Measurements from ENCODE around the gene SUGP1. TPM values are rescaled to one million over a fixed set of nuclear protein-coding genes. Genes with fewer than 3 reads are reported as not detected.
A peak's percentile ranks its signal among the peaks of the same experiment; 100 is the strongest.
"Not testable (repeated sequence)": the region's sequence is repeated elsewhere in the genome, so short reads cannot be mapped to it uniquely, and the experiment has no call there.

Gene SUGP1
- polyA plus RNA-seq, 1 of the 3 experiments (the other 2 are of a cell fraction) = 43.2 TPM

DNA sequence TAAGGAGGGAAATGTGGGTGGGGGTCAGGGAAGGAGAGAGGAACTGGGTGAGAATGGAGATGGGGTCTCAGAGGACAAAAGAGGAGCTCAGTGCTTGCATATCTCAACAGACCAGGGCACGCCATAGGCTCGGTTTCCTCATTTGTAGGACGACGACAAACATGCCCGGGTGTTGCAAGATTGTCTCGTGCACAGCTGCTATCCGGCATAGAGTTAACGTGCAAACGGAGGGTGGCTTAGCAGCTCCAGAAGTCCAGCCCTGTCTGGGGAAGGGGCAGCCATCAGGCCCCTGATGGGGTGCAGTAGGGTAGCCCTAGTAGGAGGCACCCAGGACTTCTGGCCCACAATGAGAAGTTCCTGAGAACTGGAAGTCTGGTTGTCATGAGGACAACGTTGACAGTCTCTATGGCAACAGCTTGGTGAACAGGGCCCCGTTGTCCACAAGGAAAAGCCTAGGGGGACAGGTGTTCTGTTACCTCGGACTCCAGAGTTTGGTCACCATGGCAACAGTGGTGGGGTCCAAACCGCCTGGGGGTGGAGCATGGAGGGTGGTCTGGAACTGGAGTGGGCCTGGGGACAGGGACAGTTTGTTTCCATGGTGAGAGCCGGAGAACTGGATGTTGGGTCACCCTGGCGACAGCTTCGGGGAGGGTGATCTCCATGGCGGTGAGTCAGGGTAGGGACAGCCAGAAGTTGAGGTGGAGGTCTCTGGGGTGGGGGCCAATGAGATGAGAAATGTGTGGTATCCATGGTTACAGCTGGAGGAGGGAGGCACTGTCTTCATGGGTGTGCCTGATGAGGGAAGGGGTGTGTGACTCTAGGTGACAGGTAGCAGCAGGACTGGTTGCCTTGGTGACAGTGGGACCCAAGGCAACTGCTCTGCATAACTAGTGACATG, 64.0 kb downstream of the SUGP1 start:
- H3F3A ChIP-seq (replicated peaks; ENCODE audit: insufficient read depth) = no peaks in the 10 kb centered on the region
- no peak overlapping the region for H3K9ac ChIP-seq
- H3K9me3 ChIP-seq = no peaks in the 10 kb centered on the region
- no peaks in the 10 kb centered on the region for H4K20me1 ChIP-seq (ENCODE audit: insufficient read depth)
- no peak overlapping the region for H2AFZ ChIP-seq (ENCODE audit: low read depth)
- no peak overlapping the region for H3K4me3 ChIP-seq (ENCODE audit: low read depth in 2 of 2, low read length in 1 of 2)
- no peaks in the 10 kb centered on the region for H3K79me2 ChIP-seq (ENCODE audit: insufficient read depth)
- 33% methylated on average over 8 of the region's 17 CpGs for WGBS (ENCODE audit: low lambda C conversion rate)
- no peaks in the 10 kb centered on the region for H3K9me2 ChIP-seq
- no peak overlapping the region for H3K4me2 ChIP-seq
- POLR2A ChIA-PET = no interaction called here
- no peaks in the 10 kb centered on the region for H3K36me3 ChIP-seq (replicated peaks in 1 of 2; ENCODE audit: control insufficient read depth in 1 of 2, insufficient read depth in 2 of 2, low read length in 1 of 2)
- H3K27me3 ChIP-seq (ENCODE audit: insufficient read depth) = 0 out of 2 replicates have a peak, but pooled peaks cover 13% of the 10 kb centered on the region
- H3K4me1 ChIP-seq (ENCODE audit: control insufficient read depth in 1 of 2, insufficient read depth in 2 of 2, low read depth in 1 of 2, low read length in 1 of 2) = no peaks in the 10 kb centered on the region; a peak in 1 of 4 replicates
- TF ChIP-seq, protein P1, sequence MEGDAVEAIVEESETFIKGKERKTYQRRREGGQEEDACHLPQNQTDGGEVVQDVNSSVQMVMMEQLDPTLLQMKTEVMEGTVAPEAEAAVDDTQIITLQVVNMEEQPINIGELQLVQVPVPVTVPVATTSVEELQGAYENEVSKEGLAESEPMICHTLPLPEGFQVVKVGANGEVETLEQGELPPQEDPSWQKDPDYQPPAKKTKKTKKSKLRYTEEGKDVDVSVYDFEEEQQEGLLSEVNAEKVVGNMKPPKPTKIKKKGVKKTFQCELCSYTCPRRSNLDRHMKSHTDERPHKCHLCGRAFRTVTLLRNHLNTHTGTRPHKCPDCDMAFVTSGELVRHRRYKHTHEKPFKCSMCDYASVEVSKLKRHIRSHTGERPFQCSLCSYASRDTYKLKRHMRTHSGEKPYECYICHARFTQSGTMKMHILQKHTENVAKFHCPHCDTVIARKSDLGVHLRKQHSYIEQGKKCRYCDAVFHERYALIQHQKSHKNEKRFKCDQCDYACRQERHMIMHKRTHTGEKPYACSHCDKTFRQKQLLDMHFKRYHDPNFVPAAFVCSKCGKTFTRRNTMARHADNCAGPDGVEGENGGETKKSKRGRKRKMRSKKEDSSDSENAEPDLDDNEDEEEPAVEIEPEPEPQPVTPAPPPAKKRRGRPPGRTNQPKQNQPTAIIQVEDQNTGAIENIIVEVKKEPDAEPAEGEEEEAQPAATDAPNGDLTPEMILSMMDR (IDR thresholded peaks at IDR 0.05) = no peak
- TF ChIP-seq, protein P2, sequence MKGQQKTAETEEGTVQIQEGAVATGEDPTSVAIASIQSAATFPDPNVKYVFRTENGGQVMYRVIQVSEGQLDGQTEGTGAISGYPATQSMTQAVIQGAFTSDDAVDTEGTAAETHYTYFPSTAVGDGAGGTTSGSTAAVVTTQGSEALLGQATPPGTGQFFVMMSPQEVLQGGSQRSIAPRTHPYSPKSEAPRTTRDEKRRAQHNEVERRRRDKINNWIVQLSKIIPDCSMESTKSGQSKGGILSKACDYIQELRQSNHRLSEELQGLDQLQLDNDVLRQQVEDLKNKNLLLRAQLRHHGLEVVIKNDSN (IDR thresholded peaks at IDR 0.05; ENCODE audit: borderline replicate concordance, low read depth) = no peak
- no peak for TF ChIP-seq JUND (IDR thresholded peaks at IDR 0.05)
- no peak for TF ChIP-seq MXI1 (IDR thresholded peaks at IDR 0.05; ENCODE audit: low read depth, low read length)
- no peak for TF ChIP-seq POLR2AphosphoS5 (IDR thresholded peaks at IDR 0.05; ENCODE audit: low read depth, low read length)
- TF ChIP-seq, protein P3, sequence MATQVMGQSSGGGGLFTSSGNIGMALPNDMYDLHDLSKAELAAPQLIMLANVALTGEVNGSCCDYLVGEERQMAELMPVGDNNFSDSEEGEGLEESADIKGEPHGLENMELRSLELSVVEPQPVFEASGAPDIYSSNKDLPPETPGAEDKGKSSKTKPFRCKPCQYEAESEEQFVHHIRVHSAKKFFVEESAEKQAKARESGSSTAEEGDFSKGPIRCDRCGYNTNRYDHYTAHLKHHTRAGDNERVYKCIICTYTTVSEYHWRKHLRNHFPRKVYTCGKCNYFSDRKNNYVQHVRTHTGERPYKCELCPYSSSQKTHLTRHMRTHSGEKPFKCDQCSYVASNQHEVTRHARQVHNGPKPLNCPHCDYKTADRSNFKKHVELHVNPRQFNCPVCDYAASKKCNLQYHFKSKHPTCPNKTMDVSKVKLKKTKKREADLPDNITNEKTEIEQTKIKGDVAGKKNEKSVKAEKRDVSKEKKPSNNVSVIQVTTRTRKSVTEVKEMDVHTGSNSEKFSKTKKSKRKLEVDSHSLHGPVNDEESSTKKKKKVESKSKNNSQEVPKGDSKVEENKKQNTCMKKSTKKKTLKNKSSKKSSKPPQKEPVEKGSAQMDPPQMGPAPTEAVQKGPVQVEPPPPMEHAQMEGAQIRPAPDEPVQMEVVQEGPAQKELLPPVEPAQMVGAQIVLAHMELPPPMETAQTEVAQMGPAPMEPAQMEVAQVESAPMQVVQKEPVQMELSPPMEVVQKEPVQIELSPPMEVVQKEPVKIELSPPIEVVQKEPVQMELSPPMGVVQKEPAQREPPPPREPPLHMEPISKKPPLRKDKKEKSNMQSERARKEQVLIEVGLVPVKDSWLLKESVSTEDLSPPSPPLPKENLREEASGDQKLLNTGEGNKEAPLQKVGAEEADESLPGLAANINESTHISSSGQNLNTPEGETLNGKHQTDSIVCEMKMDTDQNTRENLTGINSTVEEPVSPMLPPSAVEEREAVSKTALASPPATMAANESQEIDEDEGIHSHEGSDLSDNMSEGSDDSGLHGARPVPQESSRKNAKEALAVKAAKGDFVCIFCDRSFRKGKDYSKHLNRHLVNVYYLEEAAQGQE (IDR thresholded peaks at IDR 0.05; ENCODE audit: low read depth, low read length) = no peak
- no peak for TF ChIP-seq EP300 (IDR thresholded peaks at IDR 0.05; ENCODE audit: borderline replicate concordance in 1 of 2, low read depth in 1 of 2, low read length in 1 of 2)
- no peak for TF ChIP-seq RXRA (IDR thresholded peaks at IDR 0.05; ENCODE audit: borderline replicate concordance, low read depth)
- no peak for TF ChIP-seq SIN3A (IDR thresholded peaks at IDR 0.05; ENCODE audit: borderline replicate concordance, low read depth, low read length)
- TF ChIP-seq SMC3 (IDR thresholded peaks at IDR 0.05; ENCODE audit: low read depth, low read length) = no peak
- no peak for TF ChIP-seq RCOR1 (IDR thresholded peaks at IDR 0.05; ENCODE audit: low read length)
- TF ChIP-seq FOXJ3 (CRISPR knock-in tag; IDR thresholded peaks at IDR 0.05) = no peak
- TF ChIP-seq MEF2A (IDR thresholded peaks at IDR 0.05; ENCODE audit: borderline replicate concordance, low read depth) = no peak
- no peak for TF ChIP-seq NFIC (IDR thresholded peaks at IDR 0.05; ENCODE audit: borderline replicate concordance)
- CTCF ChIA-PET = no interaction called here
- no peak overlapping the region for H3K27ac ChIP-seq (ENCODE audit: low read depth in 2 of 2, low read length in 1 of 2)
- peak; percentile 52 for DNase-seq

DNA sequence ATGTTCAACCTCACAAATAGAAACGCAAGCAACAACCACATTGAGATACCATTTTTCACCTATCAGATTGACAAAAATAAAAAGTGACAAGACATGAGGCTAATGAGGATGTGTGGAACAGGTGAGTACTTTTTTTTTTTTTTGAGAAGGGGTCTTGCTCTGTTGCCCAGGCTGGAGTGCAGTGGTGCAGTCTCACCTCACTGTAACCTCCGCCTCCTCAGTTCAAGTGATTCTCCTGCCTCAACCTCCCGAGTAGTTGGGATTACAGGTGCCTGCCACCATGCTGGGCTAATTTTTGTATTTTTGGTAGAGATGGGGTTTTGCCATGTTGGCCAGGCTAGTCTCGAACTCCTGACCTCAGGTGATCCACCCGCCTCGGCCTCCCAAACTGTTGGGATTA, 66.9 kb downstream of the SUGP1 start:
- H3K36me3 ChIP-seq (replicated peaks in 1 of 2; ENCODE audit: control insufficient read depth in 1 of 2, insufficient read depth in 2 of 2, low read length in 1 of 2); DNase-seq; H3F3A ChIP-seq (replicated peaks; ENCODE audit: insufficient read depth); H3K27ac ChIP-seq (ENCODE audit: low read depth in 2 of 2, low read length in 1 of 2); H3K9ac ChIP-seq; POLR2A ChIA-PET; H2AFZ ChIP-seq (ENCODE audit: low read depth); H3K79me2 ChIP-seq (ENCODE audit: insufficient read depth); CTCF ChIA-PET; H3K4me3 ChIP-seq (ENCODE audit: low read depth in 2 of 2, low read length in 1 of 2); H3K4me2 ChIP-seq; H3K4me1 ChIP-seq (ENCODE audit: control insufficient read depth in 1 of 2, insufficient read depth in 2 of 2, low read depth in 1 of 2, low read length in 1 of 2); H4K20me1 ChIP-seq (ENCODE audit: insufficient read depth); H3K9me2 ChIP-seq; H3K9me3 ChIP-seq: not testable (repeated sequence)
- 0 out of 2 replicates have a peak, but pooled peaks cover 13% of the 10 kb centered on the region for H3K27me3 ChIP-seq (ENCODE audit: insufficient read depth)
- WGBS (ENCODE audit: low lambda C conversion rate) = 59% methylated on average over 3 of the region's 6 CpGs
